Brain microvascular endothelial cell (primary cell): Measurements from ENCODE around the gene SMC3.
A peak's percentile ranks its signal among the peaks of the same experiment; 100 is the strongest.

Source experiments
- DNase-seq: peaks from one replicate; pipeline ENCODE4 v3.0.0-alpha.2; 2020
- H3K27ac ChIP-seq: fragments of 250-450 bp; sonication (Bioruptor Pico); 2 replicates; pipeline ENCODE4 v1.5.1; 2020; ENCODE audit warnings: mild to moderate bottlenecking, moderate library complexity
- H3K27me3 ChIP-seq: fragments of 250-450 bp; sonication (Bioruptor Pico); replicated peaks from 2 replicates; pipeline ENCODE4 v1.5.1; 2020; ENCODE audit warnings: mild to moderate bottlenecking
- H3K36me3 ChIP-seq: fragments of 250-450 bp; sonication (Bioruptor Pico); replicated peaks from 2 replicates; pipeline ENCODE4 v1.5.1; 2020; ENCODE audit warnings: mild to moderate bottlenecking
- H3K4me3 ChIP-seq: 2 replicates; pipeline ENCODE4 v1.5.1; 2011; ENCODE audit warnings: low read depth, mild to moderate bottlenecking, control low read depth, low read length, moderate library complexity
- in situ Hi-C: cut with HindIII; loops from 2 replicates; pipeline ENCODE4 v1.10.0; 2017; ENCODE audit warnings: low sequenced_read_pairs, low pct_ligation_motif_present
- TF ChIP-seq, protein P1 (sequence below): IDR thresholded peaks from 2 replicates; pipeline ENCODE4 v1.5.1; 2011; ENCODE audit warnings: low read depth, mild to moderate bottlenecking, moderate library complexity, low read length, control low read depth, inconsistent platforms; ENCODE audit errors: missing control alignments

Gene SMC3

GRCh38 chr10:110556296-110556695, 11.2 kb upstream of the SMC3 start:
- in situ Hi-C loops, result no loop called here
- no peak overlapping the region for H3K4me3 ChIP-seq
- TF ChIP-seq, protein P1, sequence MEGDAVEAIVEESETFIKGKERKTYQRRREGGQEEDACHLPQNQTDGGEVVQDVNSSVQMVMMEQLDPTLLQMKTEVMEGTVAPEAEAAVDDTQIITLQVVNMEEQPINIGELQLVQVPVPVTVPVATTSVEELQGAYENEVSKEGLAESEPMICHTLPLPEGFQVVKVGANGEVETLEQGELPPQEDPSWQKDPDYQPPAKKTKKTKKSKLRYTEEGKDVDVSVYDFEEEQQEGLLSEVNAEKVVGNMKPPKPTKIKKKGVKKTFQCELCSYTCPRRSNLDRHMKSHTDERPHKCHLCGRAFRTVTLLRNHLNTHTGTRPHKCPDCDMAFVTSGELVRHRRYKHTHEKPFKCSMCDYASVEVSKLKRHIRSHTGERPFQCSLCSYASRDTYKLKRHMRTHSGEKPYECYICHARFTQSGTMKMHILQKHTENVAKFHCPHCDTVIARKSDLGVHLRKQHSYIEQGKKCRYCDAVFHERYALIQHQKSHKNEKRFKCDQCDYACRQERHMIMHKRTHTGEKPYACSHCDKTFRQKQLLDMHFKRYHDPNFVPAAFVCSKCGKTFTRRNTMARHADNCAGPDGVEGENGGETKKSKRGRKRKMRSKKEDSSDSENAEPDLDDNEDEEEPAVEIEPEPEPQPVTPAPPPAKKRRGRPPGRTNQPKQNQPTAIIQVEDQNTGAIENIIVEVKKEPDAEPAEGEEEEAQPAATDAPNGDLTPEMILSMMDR, result no peak
- H3K27me3 ChIP-seq, result no peaks in the 10 kb centered on the region
- H3K36me3 ChIP-seq, result no peaks in the 10 kb centered on the region
- DNase-seq, result no peak
- no peak overlapping the region for H3K27ac ChIP-seq

GRCh38 chr10:110556969-110557601, 10.4 kb upstream of the SMC3 start:
- TF ChIP-seq, protein P1, result peak; percentile 76
- DNase-seq, result peak; percentile 43
- no peak overlapping the region for H3K27ac ChIP-seq
- H3K4me3 ChIP-seq, result no peak overlapping the region
- no peaks in the 10 kb centered on the region for H3K27me3 ChIP-seq
- in situ Hi-C loops, result no loop called here
- H3K36me3 ChIP-seq, result no peaks in the 10 kb centered on the region

- in situ Hi-C loops, result no loop called here
- no peak overlapping the region for H3K27ac ChIP-seq
- TF ChIP-seq, protein P1, result no peak
- no peaks in the 10 kb centered on the region for H3K36me3 ChIP-seq
- H3K27me3 ChIP-seq, result no peaks in the 10 kb centered on the region
- DNase-seq, result no peak
- H3K4me3 ChIP-seq, result no peak overlapping the region
Observed at GRCh38 chr10:110558041-110558440, 9.5 kb upstream of the SMC3 start.

DNA sequence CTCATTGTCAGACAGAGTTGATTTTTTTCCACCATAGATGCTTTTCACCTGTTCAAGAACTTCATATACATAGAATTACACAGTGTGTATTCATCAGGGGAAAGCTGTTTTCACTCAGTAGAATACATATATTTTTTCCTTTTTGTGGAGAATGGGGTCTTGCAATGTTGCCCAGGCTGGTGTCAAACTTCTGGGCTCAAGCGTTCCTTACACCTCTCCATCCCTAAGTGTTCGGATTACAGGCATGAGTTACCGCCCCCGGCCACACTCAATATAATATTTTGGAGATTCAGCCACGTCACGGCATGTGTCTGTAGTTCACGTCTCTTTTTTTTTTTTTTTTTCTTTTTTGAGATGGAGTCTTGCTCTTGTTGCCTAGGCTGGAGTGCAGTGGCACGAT, 7.5 kb upstream of the SMC3 start:
- Histone ChIP-seq H3K4me3 (no peak overlapping the region), H3K36me3 (no peaks in the 10 kb centered on the region), H3K27me3 (no peaks in the 10 kb centered on the region), H3K27ac (no peak overlapping the region)
- TF ChIP-seq, protein P1, result no peak
- no peak for DNase-seq
- in situ Hi-C loops, result no loop called here

- in situ Hi-C loops, result no loop called here
- no peaks in the 10 kb centered on the region for H3K27me3 ChIP-seq
- TF ChIP-seq, protein P1, result no peak
- H3K4me3 ChIP-seq, result no peak overlapping the region
- H3K27ac ChIP-seq, result no peak overlapping the region
- DNase-seq, result no peak
- H3K36me3 ChIP-seq, result no peaks in the 10 kb centered on the region
Observed at GRCh38 chr10:110561292-110561691, 6.2 kb upstream of the SMC3 start.

DNA sequence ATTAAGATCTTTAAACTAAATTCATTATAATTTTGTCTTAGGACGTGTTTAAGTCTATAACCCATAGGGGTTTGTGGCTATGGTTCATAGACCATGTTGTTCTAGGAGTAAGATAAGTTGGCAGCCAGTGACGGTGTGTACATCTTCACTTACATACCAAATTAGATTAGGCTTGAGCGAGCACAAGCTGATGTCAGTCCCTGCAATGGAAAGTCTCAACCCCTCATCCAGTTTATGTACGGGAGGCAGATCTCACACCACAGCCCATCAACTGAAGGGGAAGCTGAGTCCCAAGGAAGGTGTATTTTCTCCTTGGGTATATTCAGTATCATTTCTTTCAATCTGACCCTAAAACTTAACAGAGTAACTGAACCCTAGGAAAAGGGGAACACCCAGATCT, 5.1 kb upstream of the SMC3 start:
- TF ChIP-seq, protein P1, result no peak
- Histone ChIP-seq H3K27me3 (no peaks in the 10 kb centered on the region), H3K36me3 (no peaks in the 10 kb centered on the region), H3K27ac (no peak overlapping the region), H3K4me3 (no peak overlapping the region)
- in situ Hi-C loops, result no loop called here
- DNase-seq, result no peak
